Stimulated activated naive CD8-positive, alpha-beta T cell treated with anti-CD3 and anti-CD28 coated beads, Interleukin-15, Interleukin-2, amounts not matched to agents 100 ng/mL and 50 ng/mL, for 24 hours (primary cell): ENCODE measurements around the gene XPC.
A peak's percentile ranks its signal among the peaks of the same experiment; 100 is the strongest.

Experiments
- H3K27ac Mint-ChIP-seq: one replicate; pipeline ENCODE4 v1.8.0; 2021; ENCODE audit warnings: mild to moderate bottlenecking, mixed read lengths
- H3K27me3 Mint-ChIP-seq: one replicate; pipeline ENCODE4 v1.8.0; 2021; ENCODE audit warnings: mixed read lengths
- H3K36me3 Mint-ChIP-seq: one replicate; pipeline ENCODE4 v1.8.0; 2021; ENCODE audit warnings: low read depth, mixed read lengths
- H3K4me1 Mint-ChIP-seq: one replicate; pipeline ENCODE4 v1.8.0; 2021; ENCODE audit warnings: low read depth, mixed read lengths
- H3K4me3 Mint-ChIP-seq: one replicate; pipeline ENCODE4 v1.8.0; 2021; ENCODE audit warnings: mild to moderate bottlenecking, mixed read lengths
- H3K9me3 Mint-ChIP-seq: one replicate; pipeline ENCODE4 v1.8.0; 2021; ENCODE audit warnings: mixed read lengths

XPC gene

GRCh38 chr3:14130707-14131106 lies 47.7 kb downstream of the XPC start:
- Mint-ChIP-seq H3K4me1 (peaks cover 28% of the 10 kb centered on the region), H3K36me3 (peaks cover 71% of the 10 kb centered on the region), H3K27ac (no peak overlapping the region), H3K27me3 (no peaks in the 10 kb centered on the region), H3K9me3 (no peaks in the 10 kb centered on the region), H3K4me3 (no peak overlapping the region)

GRCh38 chr3:14130230-14130629 lies 48.2 kb downstream of the XPC start:
- H3K27me3 Mint-ChIP-seq, result no peaks in the 10 kb centered on the region
- peaks cover 28% of the 10 kb centered on the region for H3K4me1 Mint-ChIP-seq
- no peaks in the 10 kb centered on the region for H3K9me3 Mint-ChIP-seq
- H3K27ac Mint-ChIP-seq, result peak overlapping the region; percentile 41
- peaks cover 66% of the 10 kb centered on the region for H3K36me3 Mint-ChIP-seq
- no peak overlapping the region for H3K4me3 Mint-ChIP-seq

GRCh38 chr3:14129296-14129695 lies 49.1 kb downstream of the XPC start:
- no peaks in the 10 kb centered on the region for H3K27me3 Mint-ChIP-seq
- H3K4me1 Mint-ChIP-seq, result peaks cover 28% of the 10 kb centered on the region
- H3K36me3 Mint-ChIP-seq, result peaks cover 64% of the 10 kb centered on the region
- H3K4me3 Mint-ChIP-seq, result no peak overlapping the region
- H3K27ac Mint-ChIP-seq, result no peak overlapping the region
- H3K9me3 Mint-ChIP-seq, result no peaks in the 10 kb centered on the region

GRCh38 chr3:14128724-14129123 lies 49.7 kb downstream of the XPC start:
- H3K9me3 Mint-ChIP-seq, result no peaks in the 10 kb centered on the region
- peaks cover 64% of the 10 kb centered on the region for H3K36me3 Mint-ChIP-seq
- peaks cover 32% of the 10 kb centered on the region for H3K4me1 Mint-ChIP-seq
- no peak overlapping the region for H3K27ac Mint-ChIP-seq
- no peaks in the 10 kb centered on the region for H3K27me3 Mint-ChIP-seq
- no peak overlapping the region for H3K4me3 Mint-ChIP-seq

GRCh38 chr3:14127516-14128161 lies 50.8 kb downstream of the XPC start:
- no peaks in the 10 kb centered on the region for H3K9me3 Mint-ChIP-seq
- peak overlapping the region; percentile 13 for H3K4me3 Mint-ChIP-seq
- H3K27ac Mint-ChIP-seq, result no peak overlapping the region
- peaks cover 61% of the 10 kb centered on the region for H3K36me3 Mint-ChIP-seq
- H3K27me3 Mint-ChIP-seq, result no peaks in the 10 kb centered on the region
- peaks cover 42% of the 10 kb centered on the region for H3K4me1 Mint-ChIP-seq

GRCh38 chr3:14126887-14127505 lies 51.4 kb downstream of the XPC start:
- no peaks in the 10 kb centered on the region for H3K9me3 Mint-ChIP-seq
- no peak overlapping the region for H3K27ac Mint-ChIP-seq
- H3K36me3 Mint-ChIP-seq, result peaks cover 63% of the 10 kb centered on the region
- H3K4me3 Mint-ChIP-seq, result peak overlapping the region; percentile 95
- H3K27me3 Mint-ChIP-seq, result no peaks in the 10 kb centered on the region
- H3K4me1 Mint-ChIP-seq, result peaks cover 48% of the 10 kb centered on the region

GRCh38 chr3:14126017-14126886 lies 52.1 kb downstream of the XPC start:
- Mint-ChIP-seq H3K4me3 (peak overlapping the region; percentile 95), H3K27ac (peak overlapping the region; percentile 93), H3K27me3 (no peaks in the 10 kb centered on the region), H3K9me3 (no peaks in the 10 kb centered on the region), H3K36me3 (peaks cover 63% of the 10 kb centered on the region), H3K4me1 (peaks cover 55% of the 10 kb centered on the region)

- Mint-ChIP-seq H3K9me3 (no peaks in the 10 kb centered on the region), H3K36me3 (peaks cover 63% of the 10 kb centered on the region), H3K27me3 (no peaks in the 10 kb centered on the region), H3K27ac (peak overlapping the region; percentile 93), H3K4me3 (peak overlapping the region; percentile 95), H3K4me1 (peaks cover 59% of the 10 kb centered on the region)
These were observed 53.0 kb downstream of the XPC start for GRCh38 chr3:14125193-14126016.

GRCh38 chr3:14124615-14125192 lies 53.7 kb downstream of the XPC start, which contains the start of the genes CHCHD4 and TMEM43:
TSS of gene CHCHD4 (minus strand) at chr3:14124870. CDS start at chr3:14124676, 194 bp downstream.
TSS of gene TMEM43 (plus strand) at chr3:14125052. CDS start at chr3:14125194, 142 bp downstream.
- no peaks in the 10 kb centered on the region for H3K9me3 Mint-ChIP-seq
- H3K4me1 Mint-ChIP-seq, result peaks cover 61% of the 10 kb centered on the region
- no peaks in the 10 kb centered on the region for H3K27me3 Mint-ChIP-seq
- H3K27ac Mint-ChIP-seq, result peak within 1 kb of the TSS; percentile 94
- peaks cover 66% of the 10 kb centered on the region for H3K36me3 Mint-ChIP-seq
- H3K4me3 Mint-ChIP-seq, result peak within 1 kb of the TSS; percentile 95

- no peaks in the 10 kb centered on the region for H3K27me3 Mint-ChIP-seq
- H3K4me3 Mint-ChIP-seq, result peak overlapping the region; percentile 95
- H3K36me3 Mint-ChIP-seq, result peaks cover 62% of the 10 kb centered on the region
- no peaks in the 10 kb centered on the region for H3K9me3 Mint-ChIP-seq
- H3K27ac Mint-ChIP-seq, result peak overlapping the region; percentile 94
- H3K4me1 Mint-ChIP-seq, result peaks cover 61% of the 10 kb centered on the region
These were observed 54.2 kb downstream of the XPC start for GRCh38 chr3:14124223-14124614.

GRCh38 chr3:14123308-14124222 lies 54.8 kb downstream of the XPC start:
- H3K4me3 Mint-ChIP-seq, result peak overlapping the region; percentile 95
- H3K27ac Mint-ChIP-seq, result peak overlapping the region; percentile 94
- H3K4me1 Mint-ChIP-seq, result peaks cover 61% of the 10 kb centered on the region
- H3K27me3 Mint-ChIP-seq, result no peaks in the 10 kb centered on the region
- no peaks in the 10 kb centered on the region for H3K9me3 Mint-ChIP-seq
- H3K36me3 Mint-ChIP-seq, result peaks cover 56% of the 10 kb centered on the region

- Mint-ChIP-seq H3K4me1 (peaks cover 50% of the 10 kb centered on the region), H3K27me3 (no peaks in the 10 kb centered on the region), H3K9me3 (no peaks in the 10 kb centered on the region), H3K27ac (peak overlapping the region; percentile 94), H3K4me3 (peak overlapping the region; percentile 95), H3K36me3 (peaks cover 43% of the 10 kb centered on the region)
These were observed 56.1 kb downstream of the XPC start for GRCh38 chr3:14122301-14122700.

- H3K9me3 Mint-ChIP-seq, result no peaks in the 10 kb centered on the region
- H3K27me3 Mint-ChIP-seq, result no peaks in the 10 kb centered on the region
- H3K4me3 Mint-ChIP-seq, result no peak overlapping the region
- peaks cover 45% of the 10 kb centered on the region for H3K4me1 Mint-ChIP-seq
- peaks cover 40% of the 10 kb centered on the region for H3K36me3 Mint-ChIP-seq
- no peak overlapping the region for H3K27ac Mint-ChIP-seq
These were observed 56.5 kb downstream of the XPC start for GRCh38 chr3:14121859-14122258.
